Endothelial cell of umbilical vein (primary cell): ENCODE results near the gene SLC6A18. TPM values are rescaled to one million over a fixed set of nuclear protein-coding genes. Genes with fewer than 3 reads are reported as not detected.

ENCODE experiments used
- BruUV-seq: library from RNA; stranded (reverse); fragments of 400-500 nt; replicated peaks from 2 replicates; lab custom pipeline; 2021; lab: Mats Ljungman, UMichigan
- CTCF ChIA-PET: fragments of 300-600, 350-600 bp; sonication (Branson Sonifier 250); formaldehyde crosslinking; loops from one replicate; lab custom pipeline; 2021; ENCODE audit warnings: antibody characterized with exemption, inconsistent platforms; lab: Charles Lee
- POLR2A ChIA-PET: fragments of 300-600, 350-600 bp; sonication (Branson Sonifier 250); formaldehyde crosslinking; loops from one replicate; lab custom pipeline; 2021; ENCODE audit warnings: antibody characterized with exemption, inconsistent platforms; lab: Charles Lee
- DNase-seq: peaks from one replicate; pipeline ENCODE4 v3.0.0-alpha.2; 2011; ENCODE audit warnings: low read depth, low spot score
- FAIRE-seq: peaks from 2 replicates; lab custom pipeline; 2011; peaks lifted over from hg19 to GRCh38; lab: Jason Lieb, UNC
- H2AFZ ChIP-seq: 2 replicates; pipeline ENCODE4 v1.6.0; 2012; ENCODE audit warnings: low read depth, low read length, control low read depth, inconsistent platforms
- H3K27ac ChIP-seq: 2 replicates; pipeline ENCODE4 v1.5.1; 2011; ENCODE audit warnings: low read depth, mild to moderate bottlenecking, control low read depth, low read length, moderate library complexity; ENCODE audit not compliant: insufficient read depth
- H3K27me3 ChIP-seq, 2 experiments: 2 replicates each; pipeline versions ENCODE4 v1.6.0 to v1.6.1; 2011; ENCODE audit warnings: low read length in 2 of 2, mixed read lengths in 1 of 2; ENCODE audit not compliant: control insufficient read depth in 2 of 2, insufficient read depth in 2 of 2
- H3K36me3 ChIP-seq, 2 experiments: 2 replicates in 1 of 2; 3 replicates in 1 of 2; pipeline ENCODE4 v1.5.1; 2011; ENCODE audit warnings: low read length in 2 of 2, mild to moderate bottlenecking in 1 of 2, moderate library complexity in 1 of 2; ENCODE audit not compliant: control insufficient read depth in 2 of 2, insufficient read depth in 2 of 2; ENCODE audit errors: extremely low read depth in 1 of 2
- H3K4me1 ChIP-seq: 3 replicates; pipeline ENCODE4 v1.5.1; 2011; ENCODE audit warnings: mild to moderate bottlenecking, low read length; ENCODE audit not compliant: control insufficient read depth, insufficient read depth; ENCODE audit errors: extremely low read depth
- H3K4me2 ChIP-seq: 2 replicates; pipeline ENCODE4 v1.6.1; 2011; ENCODE audit warnings: low read length, control low read depth, mixed read lengths; ENCODE audit not compliant: insufficient read depth
- H3K4me3 ChIP-seq, 3 experiments: fragments of 200-600 bp in 1 of 3; sonication (generic), shearing (Covaris generic) in 1 of 3; replicated peaks in 1 of 3; 2 replicates each; pipeline ENCODE4 v1.5.1; 2011 to 2016; ENCODE audit warnings: control low read depth in 3 of 3, low read length in 3 of 3, mild to moderate bottlenecking in 2 of 3, inconsistent platforms in 1 of 3, low read depth in 1 of 3, moderate library complexity in 1 of 3; ENCODE audit not compliant: insufficient read depth in 1 of 3
- H3K79me2 ChIP-seq: 2 replicates; pipeline ENCODE4 v1.6.0; 2012; ENCODE audit warnings: low read length, inconsistent platforms; ENCODE audit not compliant: control insufficient read depth, insufficient read depth
- H3K9ac ChIP-seq: replicated peaks from 2 replicates; pipeline ENCODE3; 2011; ENCODE audit warnings: low read length, control low read depth; ENCODE audit not compliant: insufficient read depth; ENCODE audit errors: extremely low read depth
- H3K9me1 ChIP-seq: replicated peaks from 3 replicates; pipeline ENCODE4 v1.6.0; 2011; ENCODE audit warnings: mild to moderate bottlenecking, low read length; ENCODE audit not compliant: control insufficient read depth, insufficient read depth; ENCODE audit errors: extremely low read depth
- H3K9me3 ChIP-seq: replicated peaks from 2 replicates; pipeline ENCODE4 v1.5.1; 2012; ENCODE audit warnings: low read length, inconsistent platforms; ENCODE audit not compliant: control insufficient read depth, insufficient read depth
- H4K20me1 ChIP-seq: replicated peaks from 2 replicates; pipeline ENCODE3; 2011; ENCODE audit warnings: mild to moderate bottlenecking, low read length; ENCODE audit not compliant: control insufficient read depth, insufficient read depth; ENCODE audit errors: extremely low read depth
- POLR2A ChIP-seq: IDR thresholded peaks from 2 replicates; pipeline ENCODE4 v1.6.1; 2012; ENCODE audit warnings: low read depth, mild to moderate bottlenecking, control low read depth, low read length
- dilution Hi-C: fragments of 300-500 bp; cut with MboI; formaldehyde crosslinking; loops from one replicate; pipeline ENCODE4 v1.15.0; 2019; ENCODE audit warnings: low sequenced_read_pairs; ENCODE audit not compliant: extremely low pct_ligation_motif_present
- intact Hi-C: fragments of 100-400 bp; cut with micrococcal nuclease; formaldehyde crosslinking; loops from one replicate; pipeline ENCODE4 v1.10.0; 2022
- polyA plus RNA-seq, 4 experiments: library from polyadenylated mRNA; depleted of rRNA in 3 of 4; stranded (reverse) in 3 of 4; unstranded in 1 of 4; fragments of >200 nt; gene quantifications; 2 replicates each; pipeline versions ENCODE4 v1.2.1 to v1.2.3, GENCODE V29; 2011 to 2012; ENCODE audit warnings: missing spikeins in 1 of 4
- total RNA-seq: library from RNA; stranded (reverse); gene quantifications from 2 replicates; pipeline ENCODE4 v1.2.3, GENCODE V29; 2021
- TF ChIP-seq, protein P1 (sequence below), 2 donors: IDR thresholded peaks; 1 replicate in 1 of 2; 2 replicates in 1 of 2; pipeline ENCODE4 v1.5.1; 2011; ENCODE audit warnings: low read length in 2 of 2, mild to moderate bottlenecking in 2 of 2, moderate library complexity in 2 of 2, control low read depth in 1 of 2, inconsistent platforms in 1 of 2, low read depth in 1 of 2; ENCODE audit not compliant: insufficient read depth in 1 of 2; ENCODE audit errors: extremely low read depth in 1 of 2

Gene SLC6A18
- total and polyA plus RNA-seq, 2 donors (not counting 3 experiments of a cell fraction or from before 2014, with no cell fraction given) = not detected

DNA sequence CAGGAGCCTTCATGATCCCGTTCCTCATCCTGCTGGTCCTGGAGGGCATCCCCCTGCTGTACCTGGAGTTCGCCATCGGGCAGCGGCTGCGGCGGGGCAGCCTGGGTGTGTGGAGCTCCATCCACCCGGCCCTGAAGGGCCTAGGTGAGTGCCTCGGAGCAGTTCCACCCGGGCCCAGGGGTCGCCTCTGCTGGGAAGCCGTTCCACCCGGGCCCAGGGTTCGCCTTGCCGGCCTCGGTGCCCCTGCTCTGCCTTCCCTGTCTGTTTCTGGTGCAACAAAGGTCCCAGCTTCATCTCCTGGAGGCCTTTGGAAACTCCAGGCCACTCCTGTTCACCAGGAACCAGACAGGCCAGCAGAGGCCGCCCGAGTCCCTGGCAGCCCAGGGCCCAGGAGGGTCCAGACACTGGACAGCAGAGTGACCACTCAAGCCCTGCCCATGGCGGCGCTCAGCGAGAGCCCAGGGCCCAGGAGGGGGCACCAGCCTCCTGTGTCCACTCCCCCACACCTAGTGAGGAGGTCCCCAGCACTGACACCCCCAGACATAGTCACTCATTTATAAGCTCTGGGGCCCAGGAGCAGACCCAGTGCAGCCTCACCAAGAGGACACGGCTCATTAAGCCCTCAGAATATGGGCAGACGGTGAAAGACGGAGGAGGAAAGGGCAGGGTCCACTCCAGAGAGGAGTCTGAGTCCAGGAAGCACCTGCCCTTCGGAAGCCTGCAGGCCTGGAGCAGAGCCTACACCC is 16.3 kb upstream of the SLC6A18 start:
- peak; percentile 24 for DNase-seq
- no TSS peak for BruUV-seq
- no peaks in the 10 kb centered on the region for H3K79me2 ChIP-seq
- no peaks in the 10 kb centered on the region for H3K4me1 ChIP-seq
- intact Hi-C loops = loop anchor here (2.0 kb wide), 1 partner anchor 436 kb away; no protein-coding TSS in a partner anchor
- no peak overlapping the region for H2AFZ ChIP-seq
- no peak overlapping the region for H3K4me3 ChIP-seq
- H3K9me3 ChIP-seq = no peaks in the 10 kb centered on the region
- TF ChIP-seq POLR2A = no peak
- TF ChIP-seq, protein P1, sequence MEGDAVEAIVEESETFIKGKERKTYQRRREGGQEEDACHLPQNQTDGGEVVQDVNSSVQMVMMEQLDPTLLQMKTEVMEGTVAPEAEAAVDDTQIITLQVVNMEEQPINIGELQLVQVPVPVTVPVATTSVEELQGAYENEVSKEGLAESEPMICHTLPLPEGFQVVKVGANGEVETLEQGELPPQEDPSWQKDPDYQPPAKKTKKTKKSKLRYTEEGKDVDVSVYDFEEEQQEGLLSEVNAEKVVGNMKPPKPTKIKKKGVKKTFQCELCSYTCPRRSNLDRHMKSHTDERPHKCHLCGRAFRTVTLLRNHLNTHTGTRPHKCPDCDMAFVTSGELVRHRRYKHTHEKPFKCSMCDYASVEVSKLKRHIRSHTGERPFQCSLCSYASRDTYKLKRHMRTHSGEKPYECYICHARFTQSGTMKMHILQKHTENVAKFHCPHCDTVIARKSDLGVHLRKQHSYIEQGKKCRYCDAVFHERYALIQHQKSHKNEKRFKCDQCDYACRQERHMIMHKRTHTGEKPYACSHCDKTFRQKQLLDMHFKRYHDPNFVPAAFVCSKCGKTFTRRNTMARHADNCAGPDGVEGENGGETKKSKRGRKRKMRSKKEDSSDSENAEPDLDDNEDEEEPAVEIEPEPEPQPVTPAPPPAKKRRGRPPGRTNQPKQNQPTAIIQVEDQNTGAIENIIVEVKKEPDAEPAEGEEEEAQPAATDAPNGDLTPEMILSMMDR (IDR thresholded peaks at IDR 0.05; ENCODE audit: extremely low read depth in 1 of 2, insufficient read depth in 1 of 2, low read depth in 1 of 2, low read length in 2 of 2) = peak; percentile 18 to 63
- no peak for FAIRE-seq
- no peak overlapping the region for H3K27ac ChIP-seq
- dilution Hi-C loops = no loop called here
- H3K9ac ChIP-seq = no peak overlapping the region
- H3K27me3 ChIP-seq = no peaks in the 10 kb centered on the region
- ChIA-PET POLR2A (interaction anchor here (0.6 kb wide), 1 partner anchor 219 kb away, joined by 3 read pairs; no protein-coding TSS in a partner anchor), CTCF (interaction anchor here (0.7 to 4.0 kb wide), 9 partner anchors 24 to 445 kb away, joined by 3 to 55 read pairs (median 4); no protein-coding TSS in a partner anchor)
- H3K4me2 ChIP-seq = no peak overlapping the region
- no peaks in the 10 kb centered on the region for H4K20me1 ChIP-seq
- no peaks in the 10 kb centered on the region for H3K36me3 ChIP-seq
- H3K9me1 ChIP-seq = no peaks in the 10 kb centered on the region

DNA sequence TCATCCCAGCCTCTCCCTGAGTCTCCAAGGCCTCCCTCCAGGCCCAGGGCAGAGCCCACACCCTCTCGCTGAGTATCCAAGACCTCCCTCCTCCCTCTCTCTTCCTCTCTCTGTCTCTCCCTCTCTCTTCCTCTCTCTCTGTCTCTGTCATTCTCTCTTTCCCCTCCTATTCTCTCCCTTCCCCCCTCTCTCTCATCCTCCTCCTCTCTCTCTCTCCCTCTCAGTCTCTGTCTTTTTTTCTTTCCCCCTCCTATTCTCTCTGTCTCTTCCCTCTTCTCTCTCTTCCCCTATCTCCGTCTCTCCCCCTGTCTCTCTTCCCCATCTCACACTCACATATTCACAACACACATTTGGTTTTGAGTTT is 15.7 kb upstream of the SLC6A18 start:
- Histone ChIP-seq H3K9me1 (no peaks in the 10 kb centered on the region), H3K27me3 (no peaks in the 10 kb centered on the region), H3K36me3 (no peaks in the 10 kb centered on the region), H3K4me3 (no peak overlapping the region), H3K9me3 (no peaks in the 10 kb centered on the region), H2AFZ (no peak overlapping the region), H3K27ac (no peak overlapping the region), H3K9ac (no peak overlapping the region), H3K4me1 (no peaks in the 10 kb centered on the region), H4K20me1 (no peaks in the 10 kb centered on the region), H3K4me2 (no peak overlapping the region), H3K79me2 (no peaks in the 10 kb centered on the region)
- POLR2A ChIA-PET = no interaction called here
- TF ChIP-seq, protein P1 (IDR thresholded peaks at IDR 0.05; ENCODE audit: extremely low read depth in 1 of 2, insufficient read depth in 1 of 2, low read depth in 1 of 2, low read length in 2 of 2) = no peak
- dilution Hi-C loops = no loop called here
- DNase-seq (no peak), FAIRE-seq (no peak)
- BruUV-seq = no TSS peak
- intact Hi-C loops = loop anchor here (2.0 kb wide), 1 partner anchor 435 kb away; no protein-coding TSS in a partner anchor
- CTCF ChIA-PET = interaction anchor here (1.9 to 4.0 kb wide), 2 partner anchors 436 to 444 kb away, joined by 11 to 55 read pairs; no protein-coding TSS in a partner anchor
